HCT116 (cell line): ENCODE data around the gene SFTPA1. TPM values are rescaled to one million over a fixed set of nuclear protein-coding genes. Genes with fewer than 3 reads are reported as not detected.

Source experiments
- ATAC-seq: fragments of 200-7000 bp; cut with Tn5 transposase; 2 replicates; pipeline ENCODE4 v1.9.1; 2020; ENCODE audit warnings: mild to moderate bottlenecking, moderate library complexity
- BruUV-seq: library from RNA; stranded (reverse); fragments of 400-500 nt; replicated peaks from 2 replicates; lab custom pipeline; 2021; lab: Mats Ljungman, UMichigan
- CTCF ChIA-PET: fragments of 300-600 bp; sonication (Branson Sonifier 250); formaldehyde crosslinking; loops from one replicate; lab custom pipeline; 2021; ENCODE audit warnings: antibody characterized with exemption; lab: Charles Lee
- POLR2A ChIA-PET: fragments of 300-600, 350-600 bp; sonication (Branson Sonifier 250); formaldehyde crosslinking; loops from one replicate; lab custom pipeline; 2021; ENCODE audit warnings: antibody characterized with exemption; lab: Charles Lee
- RAD21 ChIA-PET, 2 experiments: fragments of 300-600 bp; sonication (Branson Sonifier 250); formaldehyde crosslinking; loops; one replicate each; lab custom pipeline; 2023; ENCODE audit warnings: low total read pairs in 2 of 2; ENCODE audit not compliant: uncharacterized antibody in 2 of 2, unreplicated experiment in 2 of 2, low non-redundant PET in 1 of 2; lab: Charles Lee
- DNase-seq: peaks from one replicate; pipeline ENCODE4 v3.0.0-alpha.2; 2010; ENCODE audit warnings: low read depth, low spot score
- H2AFZ ChIP-seq: fragments of 200-600 bp; shearing (Covaris generic), sonication (generic); 2 replicates; pipeline ENCODE4 v1.6.1; 2017; ENCODE audit warnings: low read depth, mixed run types, mixed read lengths, antibody characterized with exemption, low read length; ENCODE audit not compliant: poor library complexity, severe bottlenecking
- H3K27ac ChIP-seq: 2 replicates; pipeline ENCODE4 v1.5.1; 2012; ENCODE audit warnings: low read depth, low read length
- H3K27me3 ChIP-seq: fragments of 200-600 bp; sonication (generic); 2 replicates; pipeline ENCODE4 v1.6.1; 2016; ENCODE audit warnings: mixed run types, low read length, mixed read lengths; ENCODE audit not compliant: insufficient read depth
- H3K36me3 ChIP-seq, 2 experiments: fragments of 200-500 bp in 1 of 2; fragments of 200-600 bp in 1 of 2; sonication (Bioruptor generic) in 1 of 2; sonication (generic) in 1 of 2; 2 replicates each; pipeline versions ENCODE4 v1.5.1 to v1.6.1; 2014 to 2016; ENCODE audit warnings: low read length in 2 of 2, inconsistent platforms in 1 of 2, mixed read lengths in 1 of 2, mixed run types in 1 of 2; ENCODE audit not compliant: insufficient read depth in 2 of 2, control insufficient read depth in 1 of 2
- H3K4me1 ChIP-seq, 2 experiments: fragments of 200-600 bp in 1 of 2; sonication (generic) in 1 of 2; 2 replicates each; pipeline versions ENCODE4 v1.5.1 to v1.6.1; 2012 to 2017; ENCODE audit warnings: low read length in 2 of 2, inconsistent platforms in 1 of 2, mild to moderate bottlenecking in 1 of 2, mixed read lengths in 1 of 2, mixed run types in 1 of 2, moderate library complexity in 1 of 2; ENCODE audit not compliant: insufficient read depth in 2 of 2, control insufficient read depth in 1 of 2
- H3K4me2 ChIP-seq: fragments of 200-600 bp; sonication (generic); 2 replicates; pipeline ENCODE4 v1.6.1; 2017; ENCODE audit warnings: mixed run types, low read length, mixed read lengths
- H3K4me3 ChIP-seq, 2 experiments: fragments of 200-600 bp in 1 of 2; sonication (generic) in 1 of 2; replicated peaks in 1 of 2; 2 replicates each; pipeline ENCODE4 v1.5.1; 2011 to 2016; ENCODE audit warnings: low read length in 2 of 2, control low read depth in 1 of 2, low read depth in 1 of 2, mild to moderate bottlenecking in 1 of 2, mixed read lengths in 1 of 2, mixed run types in 1 of 2
- H3K79me2 ChIP-seq: fragments of 200-600 bp; sonication (generic); 2 replicates; pipeline ENCODE4 v1.6.1; 2017; ENCODE audit warnings: mild to moderate bottlenecking, mixed run types, low read length, moderate library complexity, mixed read lengths; ENCODE audit not compliant: insufficient read depth
- H3K9ac ChIP-seq: fragments of 200-600 bp; sonication (generic); 2 replicates; pipeline ENCODE4 v1.6.1; 2016; ENCODE audit warnings: low read length, mixed read lengths
- H3K9me2 ChIP-seq: fragments of 200-600 bp; sonication (generic), shearing (Covaris generic); 2 replicates; pipeline ENCODE4 v1.6.1; 2017; ENCODE audit warnings: mixed run types, mild to moderate bottlenecking, moderate library complexity; ENCODE audit not compliant: insufficient read depth
- H3K9me3 ChIP-seq, 2 experiments: fragments of 200-500 bp in 1 of 2; fragments of 200-600 bp in 1 of 2; sonication (Bioruptor generic) in 1 of 2; sonication (generic) in 1 of 2; 2 replicates each; pipeline ENCODE4 v1.6.1; 2014 to 2017; ENCODE audit warnings: low read length in 2 of 2, mixed read lengths in 2 of 2, inconsistent platforms in 1 of 2, low read depth in 1 of 2, mild to moderate bottlenecking in 1 of 2, mixed run types in 1 of 2, moderate library complexity in 1 of 2; ENCODE audit not compliant: control insufficient read depth in 1 of 2, insufficient read depth in 1 of 2
- H4K20me1 ChIP-seq: fragments of 200-600 bp; sonication (generic), shearing (Covaris generic); 2 replicates; pipeline ENCODE4 v1.6.1; 2017; ENCODE audit warnings: mixed run types, mild to moderate bottlenecking, moderate library complexity; ENCODE audit not compliant: insufficient read depth
- ATF3 ChIP-seq: IDR thresholded peaks from 2 replicates; pipeline ENCODE4 v1.6.1; 2012
- CBX3 ChIP-seq: IDR thresholded peaks from 2 replicates; pipeline ENCODE4 v1.6.1; 2012; ENCODE audit warnings: low read depth
- CEBPB ChIP-seq: IDR thresholded peaks from 2 replicates; pipeline ENCODE4 v1.6.1; 2012; ENCODE audit warnings: low read depth
- ELF1 ChIP-seq: IDR thresholded peaks from 2 replicates; pipeline ENCODE4 v1.6.1; 2012; ENCODE audit warnings: low read depth, borderline replicate concordance
- FOSL1 ChIP-seq: IDR thresholded peaks from 2 replicates; pipeline ENCODE4 v1.6.1; 2012; ENCODE audit warnings: low read depth
- POLR2A ChIP-seq: IDR thresholded peaks from 2 replicates; pipeline ENCODE4 v1.7.0; 2011; ENCODE audit warnings: borderline replicate concordance; ENCODE audit not compliant: insufficient read depth, insufficient read length; ENCODE audit errors: extremely low read depth
- POLR2AphosphoS5 ChIP-seq: IDR thresholded peaks from 2 replicates; pipeline ENCODE4 v1.6.1; 2011; ENCODE audit warnings: mild to moderate bottlenecking, low read depth, low read length, moderate library complexity
- SIN3A ChIP-seq: IDR thresholded peaks from 2 replicates; pipeline ENCODE4 v1.6.1; 2012; ENCODE audit warnings: low read depth
- SRF ChIP-seq: IDR thresholded peaks from 2 replicates; pipeline ENCODE4 v1.6.1; 2012; ENCODE audit warnings: low read depth
- TCF7L2 ChIP-seq: IDR thresholded peaks from 2 replicates; pipeline ENCODE4 v1.7.0; 2011; ENCODE audit warnings: borderline replicate concordance, inconsistent platforms; ENCODE audit not compliant: insufficient read depth, insufficient read length; ENCODE audit errors: extremely low read depth
- ZNF274 ChIP-seq: fragments of 200-500 bp; sonication (Bioruptor generic); IDR thresholded peaks from 2 replicates; pipeline ENCODE4 v1.6.1; 2014; ENCODE audit warnings: mild to moderate bottlenecking, low read depth, low read length, inconsistent platforms
- intact Hi-C: fragments of 100-400 bp; cut with micrococcal nuclease; formaldehyde crosslinking; loops from 2 replicates; pipeline ENCODE4 v1.10.0; 2022
- total RNA-seq: library from RNA; stranded (reverse); gene quantifications from one replicate; pipeline ENCODE4 v1.2.1, GENCODE V29; 2021; ENCODE audit not compliant: unreplicated experiment

Gene SFTPA1
- total RNA-seq, 1 experiment from 2014 or later: 6.5 TPM

- no peaks in the 10 kb centered on the region for H3K9me2 ChIP-seq
- H4K20me1 ChIP-seq: no peaks in the 10 kb centered on the region
- no peak overlapping the region for H3K27ac ChIP-seq
- ChIA-PET CTCF (no interaction called here), POLR2A (no interaction called here), RAD21 (no interaction called here)
- DNase-seq (no peak), ATAC-seq (no peak)
- no peak overlapping the region for H3K4me3 ChIP-seq
- H3K79me2 ChIP-seq: no peaks in the 10 kb centered on the region
- H3K27me3 ChIP-seq: no peaks in the 10 kb centered on the region
- no peak overlapping the region for H3K9ac ChIP-seq
- BruUV-seq: no TSS peak
- H2AFZ ChIP-seq: no peak overlapping the region
- no peaks in the 10 kb centered on the region for H3K4me1 ChIP-seq
- intact Hi-C loops: no loop called here
- TF ChIP-seq SRF (no peak), ATF3 (no peak), CBX3 (no peak), SIN3A (no peak), ZNF274 (no peak), POLR2AphosphoS5 (no peak), TCF7L2 (no peak), POLR2A (no peak), FOSL1 (no peak), ELF1 (no peak), CEBPB (no peak)
- no peak overlapping the region for H3K4me2 ChIP-seq
- H3K36me3 ChIP-seq: no peaks in the 10 kb centered on the region
- no peaks in the 10 kb centered on the region for H3K9me3 ChIP-seq
Measured at GRCh38 chr10:79605308-79605707, 5.4 kb upstream of the SFTPA1 start.
